ENCODE measurements around the gene ECHDC3.

Gene ECHDC3

GRCh38 chr10:11804336-11804735, 62.2 kb downstream of the ECHDC3 start:
- Histone ChIP-seq H2AFZ (ENCODE audit: low read depth, low read length) (no peak overlapping the region), H3K4me3 (ENCODE audit: low read length) (no peak overlapping the region)

GRCh38 chr10:11805792-11806191, 63.6 kb downstream of the ECHDC3 start:
- Histone ChIP-seq H3K36me3 (replicated peaks; ENCODE audit: low read depth, low read length) (no peaks in the 10 kb centered on the region), H3K9ac (ENCODE audit: low read length) (no peak overlapping the region), H3K9me3 (ENCODE audit: insufficient read depth, low read length) (no peaks in the 10 kb centered on the region), H2AFZ (ENCODE audit: low read depth, low read length) (no peak overlapping the region), H3K4me1 (ENCODE audit: low read length) (no peaks in the 10 kb centered on the region), H3K4me2 (ENCODE audit: low read length) (no peak overlapping the region), H4K20me1 (ENCODE audit: insufficient read depth, low read length) (no peaks in the 10 kb centered on the region), H3K27me3 (ENCODE audit: low read depth, low read length) (peaks cover 6% of the 10 kb centered on the region; the same call in 1 of the 2 replicates), H3K79me2 (ENCODE audit: low read length) (no peaks in the 10 kb centered on the region), H3K27ac (ENCODE audit: low read length) (no peak overlapping the region), H3K4me3 (ENCODE audit: low read length) (no peak overlapping the region)
- TF ChIP-seq CTCF (IDR thresholded peaks at IDR 0.05; ENCODE audit: low read depth, low read length): no peak
- TF ChIP-seq EZH2phosphoT487 (IDR thresholded peaks at IDR 0.05; ENCODE audit: low read depth): no peak

More at GRCh38 chr10:11804336-11804735, 62.2 kb downstream of the ECHDC3 start:
- Histone ChIP-seq H3K9me3 (ENCODE audit: insufficient read depth, low read length) (no peaks in the 10 kb centered on the region), H3K79me2 (ENCODE audit: low read length) (no peaks in the 10 kb centered on the region), H3K4me2 (ENCODE audit: low read length) (no peak overlapping the region), H3K27me3 (ENCODE audit: low read depth, low read length) (peaks cover 6% of the 10 kb centered on the region; the same call in 1 of the 2 replicates), H3K27ac (ENCODE audit: low read length) (no peak overlapping the region), H4K20me1 (ENCODE audit: insufficient read depth, low read length) (no peaks in the 10 kb centered on the region), H3K4me1 (ENCODE audit: low read length) (no peaks in the 10 kb centered on the region), H3K9ac (ENCODE audit: low read length) (no peak overlapping the region), H3K36me3 (replicated peaks; ENCODE audit: low read depth, low read length) (no peaks in the 10 kb centered on the region)
- no peak for TF ChIP-seq EZH2phosphoT487 (IDR thresholded peaks at IDR 0.05; ENCODE audit: low read depth)
- TF ChIP-seq CTCF (IDR thresholded peaks at IDR 0.05; ENCODE audit: low read depth, low read length): no peak

GRCh38 chr10:11806706-11807105, 64.5 kb downstream of the ECHDC3 start:
- Histone ChIP-seq H3K9me3 (ENCODE audit: insufficient read depth, low read length) (no peaks in the 10 kb centered on the region), H4K20me1 (ENCODE audit: insufficient read depth, low read length) (no peaks in the 10 kb centered on the region), H3K36me3 (replicated peaks; ENCODE audit: low read depth, low read length) (no peaks in the 10 kb centered on the region), H3K4me2 (ENCODE audit: low read length) (no peak overlapping the region), H3K27me3 (ENCODE audit: low read depth, low read length) (peaks cover 6% of the 10 kb centered on the region; the same call in 1 of the 2 replicates), H3K27ac (ENCODE audit: low read length) (no peak overlapping the region), H3K79me2 (ENCODE audit: low read length) (no peaks in the 10 kb centered on the region), H3K4me1 (ENCODE audit: low read length) (no peaks in the 10 kb centered on the region), H3K4me3 (ENCODE audit: low read length) (no peak overlapping the region), H3K9ac (ENCODE audit: low read length) (no peak overlapping the region), H2AFZ (ENCODE audit: low read depth, low read length) (no peak overlapping the region)
- TF ChIP-seq EZH2phosphoT487 (IDR thresholded peaks at IDR 0.05; ENCODE audit: low read depth) (no peak), CTCF (IDR thresholded peaks at IDR 0.05; ENCODE audit: low read depth, low read length) (no peak)

GRCh38 chr10:11808808-11809207, 66.6 kb downstream of the ECHDC3 start:
- H3K9me3 ChIP-seq (ENCODE audit: insufficient read depth, low read length): no peaks in the 10 kb centered on the region
- H3K4me2 ChIP-seq (ENCODE audit: low read length): no peak overlapping the region
- H3K27ac ChIP-seq (ENCODE audit: low read length): no peak overlapping the region
- peaks cover 6% of the 10 kb centered on the region; the same call in 1 of the 2 replicates for H3K27me3 ChIP-seq (ENCODE audit: low read depth, low read length)
- TF ChIP-seq CTCF (IDR thresholded peaks at IDR 0.05; ENCODE audit: low read depth, low read length) (no peak), EZH2phosphoT487 (IDR thresholded peaks at IDR 0.05; ENCODE audit: low read depth) (no peak)
- H3K9ac ChIP-seq (ENCODE audit: low read length): no peak overlapping the region
- no peak overlapping the region for H3K4me3 ChIP-seq (ENCODE audit: low read length)
- H3K79me2 ChIP-seq (ENCODE audit: low read length): no peaks in the 10 kb centered on the region
- H2AFZ ChIP-seq (ENCODE audit: low read depth, low read length): no peak overlapping the region
- H4K20me1 ChIP-seq (ENCODE audit: insufficient read depth, low read length): no peaks in the 10 kb centered on the region
- H3K36me3 ChIP-seq (replicated peaks; ENCODE audit: low read depth, low read length): no peaks in the 10 kb centered on the region
- no peaks in the 10 kb centered on the region for H3K4me1 ChIP-seq (ENCODE audit: low read length)

Measured in OCI-LY3 (cell line).